ENCODE measurements around the gene STIP1.
A peak's percentile ranks its signal among the peaks of the same experiment; 100 is the strongest.
"Not testable (repeated sequence)": the region's sequence is repeated elsewhere in the genome, so short reads cannot be mapped to it uniquely, and the experiment has no call there.

Gene STIP1

DNA sequence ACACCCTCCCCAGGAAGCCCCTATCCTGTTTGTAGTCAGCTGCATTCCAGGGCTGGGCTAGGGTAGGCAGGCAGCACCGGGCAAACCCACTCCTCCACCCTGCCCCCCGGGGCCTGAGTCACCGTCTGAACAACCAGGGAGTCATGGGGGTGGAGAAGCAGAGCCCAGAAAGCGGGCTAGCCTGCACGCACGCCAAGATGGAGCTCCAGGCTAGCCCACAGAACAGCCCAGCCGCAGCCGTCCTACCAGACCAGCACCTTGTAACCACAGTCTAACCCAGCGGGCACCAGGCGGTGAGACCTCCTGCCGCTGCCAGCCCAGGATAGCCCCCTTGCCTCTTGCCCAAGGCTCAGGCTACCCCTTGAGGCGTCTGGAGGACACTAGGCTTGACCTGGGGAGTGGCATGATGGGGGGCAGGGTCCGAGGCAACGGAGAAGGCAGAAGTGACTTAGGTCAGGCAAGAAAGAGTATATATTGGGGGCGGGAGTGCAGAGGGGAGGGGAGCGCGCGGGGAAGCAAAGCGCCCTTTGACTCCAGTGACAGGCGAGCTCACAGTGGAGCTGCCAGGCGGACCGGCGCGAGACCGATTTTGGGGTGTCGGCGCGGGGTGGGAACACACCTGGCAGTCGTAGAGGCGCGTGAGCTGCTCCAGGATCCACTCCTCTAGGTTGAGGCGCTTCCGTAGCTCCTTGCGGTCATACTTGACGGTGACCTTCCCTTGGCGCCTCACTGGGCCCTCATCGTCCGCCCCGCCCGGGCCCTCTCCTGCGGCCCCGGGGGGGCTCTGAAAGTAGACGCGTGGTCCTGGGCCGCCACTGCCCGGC, 60.0 kb downstream of the STIP1 start:
- no peaks in the 10 kb centered on the region for H3K9me3 ChIP-seq (ENCODE audit: control insufficient read depth, low read length)
- H3K36me3 ChIP-seq (ENCODE audit: control insufficient read depth, insufficient read depth, low read length): no peaks in the 10 kb centered on the region
- H3K4me1 ChIP-seq: peaks cover 2% of the 10 kb centered on the region

DNA sequence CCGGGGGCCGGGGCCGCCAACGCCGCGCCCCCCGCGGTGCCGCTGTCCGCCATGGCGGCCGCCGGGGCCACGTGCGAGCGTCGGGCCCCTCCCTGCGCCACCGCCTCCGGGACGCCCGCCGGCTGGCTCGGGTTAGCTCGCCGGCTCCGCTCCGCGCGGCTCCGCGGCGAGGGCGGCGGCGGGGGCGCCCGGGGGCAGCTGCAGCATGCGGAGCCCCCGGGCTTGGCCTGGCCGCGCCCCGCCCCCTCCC, 60.6 kb downstream of the STIP1 start:
- not testable (repeated sequence) for H2AFZ ChIP-seq, H3K4me1 ChIP-seq

More for the DNA sequence above, 60.0 kb downstream of the STIP1 start:
- TF ChIP-seq, protein P1, sequence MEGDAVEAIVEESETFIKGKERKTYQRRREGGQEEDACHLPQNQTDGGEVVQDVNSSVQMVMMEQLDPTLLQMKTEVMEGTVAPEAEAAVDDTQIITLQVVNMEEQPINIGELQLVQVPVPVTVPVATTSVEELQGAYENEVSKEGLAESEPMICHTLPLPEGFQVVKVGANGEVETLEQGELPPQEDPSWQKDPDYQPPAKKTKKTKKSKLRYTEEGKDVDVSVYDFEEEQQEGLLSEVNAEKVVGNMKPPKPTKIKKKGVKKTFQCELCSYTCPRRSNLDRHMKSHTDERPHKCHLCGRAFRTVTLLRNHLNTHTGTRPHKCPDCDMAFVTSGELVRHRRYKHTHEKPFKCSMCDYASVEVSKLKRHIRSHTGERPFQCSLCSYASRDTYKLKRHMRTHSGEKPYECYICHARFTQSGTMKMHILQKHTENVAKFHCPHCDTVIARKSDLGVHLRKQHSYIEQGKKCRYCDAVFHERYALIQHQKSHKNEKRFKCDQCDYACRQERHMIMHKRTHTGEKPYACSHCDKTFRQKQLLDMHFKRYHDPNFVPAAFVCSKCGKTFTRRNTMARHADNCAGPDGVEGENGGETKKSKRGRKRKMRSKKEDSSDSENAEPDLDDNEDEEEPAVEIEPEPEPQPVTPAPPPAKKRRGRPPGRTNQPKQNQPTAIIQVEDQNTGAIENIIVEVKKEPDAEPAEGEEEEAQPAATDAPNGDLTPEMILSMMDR (IDR thresholded peaks at IDR 0.05): no peak
- Histone ChIP-seq H2AFZ (peak overlapping the region; percentile 46), H3K79me2 (no peaks in the 10 kb centered on the region), H3K4me3 (ENCODE audit: low read depth, low read length) (peak overlapping the region; percentile 58), H3K9ac (no peak overlapping the region), H3K27me3 (ENCODE audit: control insufficient read depth, insufficient read depth, low read length) (no peaks in the 10 kb centered on the region), H3K27ac (peak overlapping the region; percentile 36), H3K4me2 (ENCODE audit: low read length) (peak overlapping the region; percentile 75)

GRCh38 chr11:64246871-64247728, 61.1 kb downstream of the STIP1 start, which contains the start of gene PPP1R14B:
TSS of gene PPP1R14B (minus strand) at chr11:64246943. CDS start at chr11:64246673, 270 bp downstream.
- Histone ChIP-seq H3K27ac (peak within 1 kb of the TSS; percentile 83), H3K79me2 (no peaks in the 10 kb centered on the region), H3K27me3 (ENCODE audit: control insufficient read depth, insufficient read depth, low read length) (no peaks in the 10 kb centered on the region), H3K9me3 (ENCODE audit: control insufficient read depth, low read length) (no peaks in the 10 kb centered on the region), H3K9ac (no peak within 1 kb of the TSS), H3K36me3 (ENCODE audit: control insufficient read depth, insufficient read depth, low read length) (no peaks in the 10 kb centered on the region), H3K4me3 (ENCODE audit: low read depth, low read length) (peak within 1 kb of the TSS; percentile 85), H2AFZ (peak within 1 kb of the TSS; percentile 73), H3K4me2 (ENCODE audit: low read length) (peak within 1 kb of the TSS; percentile 99), H3K4me1 (peaks cover 2% of the 10 kb centered on the region)
- TF ChIP-seq, protein P1 (IDR thresholded peaks at IDR 0.05): no peak

More for the DNA sequence above, 60.6 kb downstream of the STIP1 start:
- H3K9ac ChIP-seq; H3K27ac ChIP-seq; H3K36me3 ChIP-seq (ENCODE audit: control insufficient read depth, insufficient read depth, low read length); H3K4me3 ChIP-seq (ENCODE audit: low read depth, low read length); H3K4me2 ChIP-seq (ENCODE audit: low read length); H3K79me2 ChIP-seq; H3K27me3 ChIP-seq (ENCODE audit: control insufficient read depth, insufficient read depth, low read length); H3K9me3 ChIP-seq (ENCODE audit: control insufficient read depth, low read length): not testable (repeated sequence)

GRCh38 chr11:64247729-64248531, 62.0 kb downstream of the STIP1 start:
- no peaks in the 10 kb centered on the region for H3K36me3 ChIP-seq (ENCODE audit: control insufficient read depth, insufficient read depth, low read length)
- no peak overlapping the region for H3K27ac ChIP-seq
- H3K9me3 ChIP-seq (ENCODE audit: control insufficient read depth, low read length): no peaks in the 10 kb centered on the region
- peak overlapping the region; percentile 73 for H2AFZ ChIP-seq
- H3K27me3 ChIP-seq (ENCODE audit: control insufficient read depth, insufficient read depth, low read length): no peaks in the 10 kb centered on the region
- no peaks in the 10 kb centered on the region for H3K79me2 ChIP-seq
- H3K4me1 ChIP-seq: no peaks in the 10 kb centered on the region
- peak overlapping the region; percentile 99 for H3K4me2 ChIP-seq (ENCODE audit: low read length)
- TF ChIP-seq, protein P1 (IDR thresholded peaks at IDR 0.05): no peak
- no peak overlapping the region for H3K9ac ChIP-seq
- H3K4me3 ChIP-seq (ENCODE audit: low read depth, low read length): peak overlapping the region; percentile 85

GRCh38 chr11:64248578-64248977, 62.6 kb downstream of the STIP1 start:
- no peaks in the 10 kb centered on the region for H3K79me2 ChIP-seq
- H3K9ac ChIP-seq: no peak overlapping the region
- H2AFZ ChIP-seq: no peak overlapping the region
- no peaks in the 10 kb centered on the region for H3K36me3 ChIP-seq (ENCODE audit: control insufficient read depth, insufficient read depth, low read length)
- no peaks in the 10 kb centered on the region for H3K9me3 ChIP-seq (ENCODE audit: control insufficient read depth, low read length)
- peaks cover under 1% of the 10 kb centered on the region for H3K4me1 ChIP-seq
- H3K4me3 ChIP-seq (ENCODE audit: low read depth, low read length): no peak overlapping the region
- H3K4me2 ChIP-seq (ENCODE audit: low read length): no peak overlapping the region
- TF ChIP-seq, protein P1 (IDR thresholded peaks at IDR 0.05): no peak
- no peak overlapping the region for H3K27ac ChIP-seq
- H3K27me3 ChIP-seq (ENCODE audit: control insufficient read depth, insufficient read depth, low read length): no peaks in the 10 kb centered on the region

Data from parathyroid adenoma (tissue), 2 donors.